Calu3 (cell line): ENCODE data around the gene ZNF700. TPM values are rescaled to one million over a fixed set of nuclear protein-coding genes. Genes with fewer than 3 reads are reported as not detected.
"Not testable (repeated sequence)": the region's sequence is repeated elsewhere in the genome, so short reads cannot be mapped to it uniquely, and the experiment has no call there.

Experiments used
- BruUV-seq: library from RNA; stranded (reverse); fragments of 400-500 nt; replicated peaks from 2 replicates; lab custom pipeline; 2021; lab: Mats Ljungman, UMichigan
- CTCF ChIA-PET: fragments of 300-600 bp; sonication (Branson Sonifier 250); formaldehyde crosslinking; loops from one replicate; lab custom pipeline; 2022; ENCODE audit warnings: antibody characterized with exemption; lab: Charles Lee
- DNase-seq: peaks from one replicate; pipeline ENCODE4 v3.0.0; 2022
- H3K27ac Mint-ChIP-seq: one replicate; pipeline ENCODE4 v1.8.0; 2022; ENCODE audit warnings: mixed read lengths; ENCODE audit not compliant: unreplicated experiment
- H3K27me3 Mint-ChIP-seq: one replicate; pipeline ENCODE4 v1.8.0; 2022; ENCODE audit warnings: mixed read lengths; ENCODE audit not compliant: unreplicated experiment
- H3K36me3 Mint-ChIP-seq: one replicate; pipeline ENCODE4 v1.8.0; 2022; ENCODE audit warnings: mild to moderate bottlenecking, moderate library complexity, mixed read lengths; ENCODE audit not compliant: insufficient read depth, unreplicated experiment
- H3K4me1 Mint-ChIP-seq: one replicate; pipeline ENCODE4 v1.8.0; 2022; ENCODE audit warnings: mild to moderate bottlenecking, low read depth, mixed read lengths; ENCODE audit not compliant: unreplicated experiment
- H3K4me3 Mint-ChIP-seq: one replicate; pipeline ENCODE4 v1.8.0; 2022; ENCODE audit warnings: mild to moderate bottlenecking, low read depth, moderate library complexity, mixed read lengths; ENCODE audit not compliant: unreplicated experiment
- H3K9me3 Mint-ChIP-seq: one replicate; pipeline ENCODE4 v1.8.0; 2022; ENCODE audit warnings: low read depth, mixed read lengths; ENCODE audit not compliant: unreplicated experiment
- CTCF ChIP-seq: fragments of 200-600 bp; IDR thresholded peaks from one replicate; pipeline ENCODE4 v1.8.0; 2022; ENCODE audit warnings: antibody characterized with exemption; ENCODE audit not compliant: unreplicated experiment
- intact Hi-C: fragments of 100-400 bp; cut with micrococcal nuclease; formaldehyde crosslinking; loops from one replicate; pipeline ENCODE4 v1.10.0; 2022; ENCODE audit not compliant: unreplicated experiment
- total RNA-seq: library from RNA; stranded (reverse); gene quantifications from 2 replicates; pipeline ENCODE4 v1.2.3, GENCODE V29; 2022

ZNF700 gene
- total RNA-seq, 1 experiment from 2014 or later = 11.4 TPM

- Mint-ChIP-seq H3K27ac (no peak overlapping the region), H3K36me3 (peaks cover 37% of the 10 kb centered on the region), H3K9me3 (peaks cover 6% of the 10 kb centered on the region), H3K4me1 (peaks cover 18% of the 10 kb centered on the region), H3K27me3 (no peaks in the 10 kb centered on the region), H3K4me3 (no peak overlapping the region)
- TF ChIP-seq CTCF = no peak
- BruUV-seq = no TSS peak
- CTCF ChIA-PET = interaction anchor here (0.7 kb wide), 1 partner anchor 42 kb away, joined by 3 read pairs; no protein-coding TSS in a partner anchor
- no peak for DNase-seq
- intact Hi-C loops = loop anchor here (10.0 kb wide), 1 partner anchor 107 kb away; the partner anchor contains the start of gene ZNF440
These were observed 2.9 kb upstream of the ZNF700 start for GRCh38 chr19:11921852-11922495.

GRCh38 chr19:11925651-11926187 is 812 bp downstream of the ZNF700 start:
- DNase-seq, H3K9me3 Mint-ChIP-seq, BruUV-seq, H3K27me3 Mint-ChIP-seq: not testable (repeated sequence)
- CTCF ChIA-PET = interaction anchor here (2.6 to 2.7 kb wide), 2 partner anchors 62 to 215 kb away, joined by 21 to 26 read pairs; partner anchors contain the start of gene ZNF20
- Mint-ChIP-seq H3K4me1 (peaks cover 18% of the 10 kb centered on the region), H3K4me3 (peak overlapping the region; percentile 91), H3K27ac (peak overlapping the region; percentile 92), H3K36me3 (peaks cover 38% of the 10 kb centered on the region)
- intact Hi-C loops = loop anchor here (1.0 to 10.0 kb wide), 3 partner anchors 40 to 111 kb away; partner anchors contain the start of genes ZNF440 and ZNF763

- H3K4me3 Mint-ChIP-seq = no peak overlapping the region
- no TSS peak for BruUV-seq
- no peaks in the 10 kb centered on the region for H3K27me3 Mint-ChIP-seq
- intact Hi-C loops = loop anchor here (10.0 kb wide), 1 partner anchor 112 kb away; the partner anchor contains the start of gene ZNF440
- H3K9me3 Mint-ChIP-seq = peaks cover 3% of the 10 kb centered on the region
- H3K36me3 Mint-ChIP-seq = peaks cover 38% of the 10 kb centered on the region
- CTCF ChIA-PET = no interaction called here
- no peak overlapping the region for H3K27ac Mint-ChIP-seq
- no peak for DNase-seq
- H3K4me1 Mint-ChIP-seq = peaks cover 18% of the 10 kb centered on the region
- TF ChIP-seq CTCF = no peak
These were observed 2.3 kb downstream of the ZNF700 start for GRCh38 chr19:11927227-11927626.

- Mint-ChIP-seq H3K4me3 (no peak overlapping the region), H3K4me1 (no peaks in the 10 kb centered on the region), H3K36me3 (peaks cover 11% of the 10 kb centered on the region), H3K9me3 (no peaks in the 10 kb centered on the region), H3K27me3 (no peaks in the 10 kb centered on the region), H3K27ac (no peak overlapping the region)
- intact Hi-C loops = no loop called here
- DNase-seq = no peak
- CTCF ChIA-PET = no interaction called here
- no TSS peak for BruUV-seq
- no peak for TF ChIP-seq CTCF
These were observed 6.1 kb downstream of the ZNF700 start for GRCh38 chr19:11931051-11931450.
